ENCODE data around the gene CYLC2.

CYLC2 gene, protein sequence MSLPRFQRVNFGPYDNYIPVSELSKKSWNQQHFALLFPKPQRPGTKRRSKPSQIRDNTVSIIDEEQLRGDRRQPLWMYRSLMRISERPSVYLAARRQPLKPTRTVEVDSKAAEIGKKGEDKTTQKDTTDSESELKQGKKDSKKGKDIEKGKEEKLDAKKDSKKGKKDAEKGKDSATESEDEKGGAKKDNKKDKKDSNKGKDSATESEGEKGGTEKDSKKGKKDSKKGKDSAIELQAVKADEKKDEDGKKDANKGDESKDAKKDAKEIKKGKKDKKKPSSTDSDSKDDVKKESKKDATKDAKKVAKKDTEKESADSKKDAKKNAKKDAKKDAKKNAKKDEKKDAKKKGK

DNA sequence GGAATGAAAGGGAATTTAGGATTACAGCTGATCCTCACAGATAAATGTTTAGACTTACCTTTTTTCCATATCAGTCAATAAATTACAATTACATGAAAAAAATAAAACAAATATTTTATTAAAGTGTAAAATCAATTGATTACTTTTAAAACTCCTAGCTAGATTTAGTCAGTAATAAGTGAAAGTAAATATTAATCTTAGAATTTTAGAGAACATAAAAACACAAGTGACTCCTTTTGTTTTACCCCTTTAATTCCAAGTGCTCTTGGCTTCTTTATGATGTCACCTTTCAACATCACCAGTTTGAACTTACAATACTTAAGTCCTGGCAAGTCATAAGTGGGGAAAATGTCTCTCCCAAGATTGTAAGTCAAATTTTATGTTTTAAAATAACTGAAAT lies at the start of gene CYLC2:
CYLC2 (plus strand) TSS at position 301 of the 400 bp plus-strand sequence; CDS start at position 349, 48 bp downstream.
- no peak for DNase-seq

DNA sequence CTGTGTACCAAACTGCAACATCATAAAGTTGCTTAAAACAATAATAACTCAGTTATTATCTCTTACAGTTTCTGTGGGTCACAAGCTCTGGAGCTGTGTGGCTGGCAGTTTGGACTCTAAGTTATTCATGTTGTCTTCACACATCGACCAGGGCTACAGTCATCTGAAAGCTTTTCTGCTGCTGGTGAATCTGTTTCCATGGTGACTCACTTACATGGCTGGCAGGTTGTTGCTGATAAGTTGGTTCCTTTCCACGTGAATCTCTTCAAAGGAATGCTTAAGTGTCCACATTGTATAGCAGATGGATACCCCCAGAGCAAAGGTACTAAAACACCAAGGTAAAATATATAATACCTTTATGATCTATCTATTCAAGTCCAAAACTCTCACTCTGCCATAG lies 44.8 kb upstream of the CYLC2 start:
- no peak for DNase-seq

DNA sequence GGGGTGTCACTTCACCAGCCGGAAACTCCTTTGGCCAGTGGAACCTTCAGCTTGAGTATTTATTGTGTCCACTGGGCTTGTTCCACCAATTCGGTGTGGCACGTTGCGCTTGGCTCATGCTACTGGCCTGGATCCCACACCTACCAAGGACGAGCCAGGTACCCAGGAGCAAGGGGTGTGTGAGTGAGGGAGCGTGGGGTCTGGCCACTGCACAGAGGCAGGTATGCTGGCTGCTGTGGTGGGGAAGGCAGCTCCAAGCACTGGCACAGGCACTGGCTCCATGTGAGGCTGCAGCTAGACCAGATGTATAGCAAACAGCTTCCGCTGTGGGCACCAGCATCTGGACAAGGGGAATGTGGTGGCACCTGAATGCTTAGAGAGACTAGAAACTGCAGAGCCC lies 28.1 kb upstream of the CYLC2 start:
- DNase-seq, result no peak

DNA sequence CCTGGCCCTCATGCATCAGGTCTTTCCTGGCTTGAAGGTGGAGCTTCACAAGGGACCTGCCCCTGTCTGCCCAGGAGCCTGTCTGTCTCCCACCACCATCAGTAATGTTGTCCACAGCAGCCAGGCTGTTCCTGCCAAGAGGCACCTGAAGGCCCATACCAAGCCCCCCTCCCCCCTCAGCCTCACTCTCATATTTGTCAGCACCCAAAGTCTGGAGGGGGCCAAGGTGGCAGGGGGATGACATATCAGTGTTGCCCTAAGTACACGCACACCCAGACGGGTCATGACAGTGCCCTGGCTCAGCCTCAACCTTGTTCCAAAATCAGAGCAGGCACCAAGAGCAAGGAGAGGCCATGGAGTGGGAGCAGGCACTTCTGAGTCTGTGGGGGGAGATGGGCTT lies 27.2 kb upstream of the CYLC2 start:
- no peak for DNase-seq

DNA sequence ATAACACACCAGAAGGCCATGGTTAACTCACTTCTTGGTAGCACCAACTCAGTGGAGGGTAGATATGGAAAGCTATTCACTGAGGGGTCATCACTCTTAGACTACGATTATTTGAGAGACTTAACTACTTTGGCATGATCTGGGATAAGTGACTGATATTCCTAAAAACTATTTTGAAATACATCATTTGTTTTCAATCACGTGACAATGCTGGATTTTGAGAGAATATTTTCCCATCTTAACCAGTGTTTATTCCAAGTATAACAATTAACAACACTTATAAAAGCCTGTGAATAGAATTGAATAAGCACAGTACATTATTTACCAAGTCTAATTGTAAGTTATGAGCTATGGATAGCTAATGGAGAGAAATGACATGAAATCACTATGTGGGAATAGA lies 22.4 kb upstream of the CYLC2 start:
- no peak for DNase-seq

DNA sequence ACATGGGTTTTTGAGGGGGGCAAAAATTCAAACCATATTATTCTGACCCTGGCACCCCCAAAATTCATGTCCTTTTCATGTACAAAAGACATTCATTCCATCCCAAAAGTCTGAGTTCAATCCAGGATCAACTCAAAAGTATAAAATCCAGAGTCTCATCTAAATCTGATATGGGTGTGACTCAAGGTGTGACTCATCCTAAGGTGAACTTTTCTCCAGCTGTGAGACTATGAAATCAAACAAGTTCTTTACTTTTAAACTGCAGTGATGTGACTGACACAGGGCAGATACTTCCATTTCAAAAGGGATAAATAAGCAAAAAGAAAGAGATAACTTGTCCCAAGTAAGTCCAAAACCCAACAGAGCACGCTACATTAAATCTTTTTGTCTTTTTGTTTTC lies 20.6 kb upstream of the CYLC2 start:
- DNase-seq, result no peak

DNA sequence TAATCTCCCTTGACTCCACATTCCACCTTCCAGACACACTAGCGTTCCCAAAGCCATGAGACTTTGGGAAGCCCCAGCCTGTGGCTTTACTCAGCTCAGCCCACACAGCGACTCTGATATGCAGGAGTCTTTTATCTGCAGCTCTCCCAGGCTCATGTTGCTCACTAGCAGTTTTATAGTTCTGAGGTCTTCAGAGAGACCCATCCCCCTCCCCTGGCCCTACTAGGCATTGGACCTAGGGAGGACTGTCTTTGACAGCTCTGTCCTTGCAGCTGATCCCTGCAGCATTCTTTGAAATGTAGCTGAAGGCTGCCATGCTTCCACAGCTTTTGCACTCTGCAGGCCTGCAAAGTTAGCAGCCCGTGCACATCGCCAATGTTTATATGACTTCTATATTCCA lies 19.9 kb upstream of the CYLC2 start:
- DNase-seq, result no peak

DNA sequence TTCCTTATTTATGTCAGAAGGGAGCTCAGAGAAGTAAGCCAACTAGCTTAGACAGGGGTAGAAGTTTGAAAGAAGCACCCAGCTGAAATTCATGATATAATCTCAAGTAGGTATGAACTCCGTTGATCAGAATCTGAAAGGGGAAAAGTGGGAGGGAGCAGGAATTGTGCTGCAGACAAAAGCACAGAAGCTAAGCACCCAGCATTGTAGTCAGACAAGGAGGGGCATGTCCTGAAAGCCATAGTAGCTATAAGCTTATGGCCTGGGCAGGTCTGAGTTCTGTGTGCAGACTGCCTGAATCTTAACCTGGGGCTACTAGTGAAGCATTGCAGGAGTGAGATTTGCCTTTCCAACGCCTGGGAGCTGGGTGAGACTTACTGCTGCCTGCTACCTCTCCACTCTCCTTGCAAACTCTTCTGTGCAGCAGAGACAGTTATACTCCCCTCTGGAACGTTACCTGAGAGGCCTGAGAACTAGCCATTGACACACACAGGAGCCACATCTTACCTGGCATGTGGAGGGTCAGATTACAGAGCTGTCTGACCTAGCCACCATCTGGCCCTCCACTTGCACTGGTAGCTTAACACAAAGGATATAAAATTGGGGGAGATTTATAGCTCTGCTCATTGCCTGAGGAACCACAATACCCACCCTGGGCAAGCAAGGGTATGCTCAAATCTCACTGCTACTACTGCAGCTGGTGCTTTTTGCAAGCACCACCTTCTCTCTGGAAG lies 9.8 kb upstream of the CYLC2 start:
- DNase-seq, result no peak

DNA sequence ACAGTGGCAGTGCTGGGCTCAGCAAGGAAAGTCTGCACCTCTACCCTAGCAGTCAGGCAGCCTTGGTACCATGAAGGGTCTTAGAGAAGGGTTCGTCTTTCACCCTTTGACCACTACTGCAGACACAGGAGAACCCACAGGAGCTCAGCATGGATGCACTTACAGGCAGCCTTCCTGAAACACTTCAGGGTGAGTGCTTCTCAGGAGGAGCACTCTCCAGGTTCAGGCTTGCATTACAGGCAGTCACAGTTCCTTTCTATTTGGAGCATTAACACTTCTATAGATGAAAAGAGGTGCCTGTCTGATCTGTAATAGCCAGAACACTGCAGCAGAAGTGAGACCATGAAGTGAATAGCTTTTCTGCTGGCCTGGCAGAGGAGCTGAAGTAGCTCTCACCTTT lies 8.7 kb upstream of the CYLC2 start:
- no peak for DNase-seq

DNA sequence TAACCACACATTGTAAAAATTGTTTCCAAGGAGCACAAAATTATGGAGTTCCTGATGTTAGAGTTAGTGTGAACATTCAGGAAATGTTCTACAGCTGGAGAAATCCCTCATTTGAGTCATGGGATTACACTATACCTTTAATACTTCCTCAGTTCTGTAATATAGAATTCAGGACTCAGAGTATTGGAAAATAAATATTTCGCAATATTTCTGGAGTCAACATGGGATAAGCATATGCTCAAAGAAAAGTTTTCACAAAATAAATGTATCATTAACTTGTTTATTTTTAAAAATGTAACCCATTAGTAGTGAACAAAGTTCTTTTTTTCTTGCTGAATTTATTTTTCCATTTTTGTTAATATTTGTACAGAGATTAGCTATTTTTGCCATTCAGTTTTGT lies 8.6 kb downstream of the CYLC2 start:
- no peak for DNase-seq

DNA sequence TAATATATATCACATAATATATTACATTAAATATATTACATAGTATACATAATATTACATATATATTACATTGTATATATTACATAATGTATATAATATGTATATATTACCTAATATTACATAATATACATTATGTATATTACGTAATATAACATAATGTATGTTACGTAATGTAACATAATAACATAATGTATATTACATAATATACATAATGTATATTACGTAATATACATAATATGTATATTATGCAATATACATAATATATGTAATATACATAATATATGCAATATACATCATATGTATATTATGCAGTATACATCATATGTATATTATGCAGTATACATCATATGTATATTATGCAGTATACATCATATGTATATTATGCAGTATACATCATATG lies 19.1 kb downstream of the CYLC2 start:
- DNase-seq, result no peak

DNA sequence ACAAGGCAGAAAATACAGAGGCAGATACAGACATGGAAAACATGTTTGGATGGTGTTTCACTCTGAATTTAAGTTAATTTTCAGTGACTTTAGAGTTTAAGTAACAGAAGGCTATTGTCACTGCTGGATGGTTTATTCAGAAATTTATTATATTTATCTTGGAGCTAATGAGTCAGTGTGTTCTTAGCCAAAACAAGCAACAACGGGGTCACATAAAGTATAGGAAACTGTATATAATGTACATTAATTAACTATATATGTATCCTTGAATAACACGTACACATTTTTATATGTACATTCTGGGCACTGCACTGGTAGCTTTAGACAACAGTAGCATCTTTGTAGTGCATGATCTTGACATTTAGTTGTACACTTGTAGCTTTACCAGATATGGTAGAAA lies 30.7 kb downstream of the CYLC2 start:
- DNase-seq, result no peak

DNA sequence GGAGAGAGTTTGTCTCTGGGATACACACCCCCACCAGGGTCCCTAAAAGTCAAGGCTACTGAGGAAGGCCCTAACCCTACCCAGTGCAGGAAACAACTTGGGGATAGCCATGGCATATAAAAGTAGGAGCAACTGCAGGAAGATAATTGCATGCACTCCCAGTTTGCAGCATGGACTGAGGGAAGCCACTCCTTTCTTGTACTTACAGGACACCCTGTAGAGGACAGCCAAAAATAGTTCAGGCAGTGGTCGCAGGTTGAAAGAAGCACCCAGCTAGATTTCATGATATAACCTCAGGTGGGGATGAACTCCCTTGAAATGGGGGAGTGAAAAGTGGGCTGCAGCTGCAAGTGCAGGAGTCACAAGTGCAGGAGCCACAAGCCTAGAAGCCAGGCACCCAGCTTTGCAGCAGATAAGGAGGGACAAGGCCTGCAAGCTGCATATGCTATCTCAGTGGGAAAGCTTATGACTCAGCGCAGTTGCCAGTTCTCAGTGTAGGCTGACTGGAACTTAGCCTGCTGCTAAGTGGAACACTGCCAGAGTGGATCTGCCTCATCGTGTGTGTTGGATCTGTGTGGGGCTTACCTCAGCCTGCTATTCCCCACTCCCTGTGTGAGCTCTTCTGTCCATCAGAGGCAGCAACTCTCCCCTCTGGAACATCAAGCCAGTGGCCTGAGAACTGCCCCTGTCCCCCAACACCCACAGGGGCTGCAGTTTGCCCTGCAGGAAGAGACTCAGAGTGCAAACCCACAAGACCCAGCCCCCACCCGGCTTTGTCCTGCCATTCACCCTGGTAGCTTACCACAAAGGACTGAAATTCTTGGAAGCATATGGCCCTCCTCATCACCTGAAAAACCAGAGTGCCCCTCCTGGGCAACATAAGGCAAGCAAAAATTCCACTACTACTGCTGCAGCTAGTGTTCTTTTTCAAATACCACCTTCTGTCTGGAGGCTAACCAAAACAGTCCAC lies 42.7 kb downstream of the CYLC2 start:
- no peak for DNase-seq

DNA sequence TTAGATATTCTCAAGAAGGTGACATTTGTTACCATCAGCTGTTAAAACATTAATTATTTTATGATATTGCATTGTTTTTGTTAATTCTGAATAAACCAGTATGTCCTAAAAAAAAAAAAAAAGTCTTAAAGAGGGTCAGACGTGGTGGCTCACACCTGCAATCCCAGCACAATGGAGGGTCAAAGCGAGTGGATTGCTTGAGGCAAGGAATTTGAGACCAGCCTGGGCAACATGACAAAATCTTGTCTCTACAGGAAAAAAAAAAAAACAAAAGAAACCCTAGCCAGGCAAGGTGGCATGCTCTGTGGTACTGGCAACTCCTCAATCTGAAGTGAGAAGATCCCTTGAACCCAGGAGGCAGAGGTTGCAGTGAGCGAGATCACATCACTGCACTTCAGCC lies 46.8 kb downstream of the CYLC2 start:
- no peak for DNase-seq
